ENCODE measurements around the gene SCYL3. TPM values are rescaled to one million over a fixed set of nuclear protein-coding genes. Genes with fewer than 3 reads are reported as not detected.

SCYL3 gene, protein sequence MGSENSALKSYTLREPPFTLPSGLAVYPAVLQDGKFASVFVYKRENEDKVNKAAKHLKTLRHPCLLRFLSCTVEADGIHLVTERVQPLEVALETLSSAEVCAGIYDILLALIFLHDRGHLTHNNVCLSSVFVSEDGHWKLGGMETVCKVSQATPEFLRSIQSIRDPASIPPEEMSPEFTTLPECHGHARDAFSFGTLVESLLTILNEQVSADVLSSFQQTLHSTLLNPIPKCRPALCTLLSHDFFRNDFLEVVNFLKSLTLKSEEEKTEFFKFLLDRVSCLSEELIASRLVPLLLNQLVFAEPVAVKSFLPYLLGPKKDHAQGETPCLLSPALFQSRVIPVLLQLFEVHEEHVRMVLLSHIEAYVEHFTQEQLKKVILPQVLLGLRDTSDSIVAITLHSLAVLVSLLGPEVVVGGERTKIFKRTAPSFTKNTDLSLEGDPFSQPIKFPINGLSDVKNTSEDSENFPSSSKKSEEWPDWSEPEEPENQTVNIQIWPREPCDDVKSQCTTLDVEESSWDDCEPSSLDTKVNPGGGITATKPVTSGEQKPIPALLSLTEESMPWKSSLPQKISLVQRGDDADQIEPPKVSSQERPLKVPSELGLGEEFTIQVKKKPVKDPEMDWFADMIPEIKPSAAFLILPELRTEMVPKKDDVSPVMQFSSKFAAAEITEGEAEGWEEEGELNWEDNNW
- 10 to 100 TPM in 3 of 4 donors, 1 to 10 TPM in 1; 6.2 to 14.3 (median 12.8) TPM for total RNA-seq

- intact Hi-C loops (cut with DNase I; ENCODE audit: low total_unique reads) = loop anchor here (2.0 to 10.0 kb wide), 5 partner anchors 99 to 1851 kb away; partner anchors contain the start of genes FMO4, METTL18 and VAMP4
Measured at GRCh38 chr1:169893645-169894423, at the start of gene SCYL3. Gene SCYL3, minus strand, starts transcription at chr1:169893896. Its CDS starts 5,056 bp downstream, at chr1:169888840.

DNA sequence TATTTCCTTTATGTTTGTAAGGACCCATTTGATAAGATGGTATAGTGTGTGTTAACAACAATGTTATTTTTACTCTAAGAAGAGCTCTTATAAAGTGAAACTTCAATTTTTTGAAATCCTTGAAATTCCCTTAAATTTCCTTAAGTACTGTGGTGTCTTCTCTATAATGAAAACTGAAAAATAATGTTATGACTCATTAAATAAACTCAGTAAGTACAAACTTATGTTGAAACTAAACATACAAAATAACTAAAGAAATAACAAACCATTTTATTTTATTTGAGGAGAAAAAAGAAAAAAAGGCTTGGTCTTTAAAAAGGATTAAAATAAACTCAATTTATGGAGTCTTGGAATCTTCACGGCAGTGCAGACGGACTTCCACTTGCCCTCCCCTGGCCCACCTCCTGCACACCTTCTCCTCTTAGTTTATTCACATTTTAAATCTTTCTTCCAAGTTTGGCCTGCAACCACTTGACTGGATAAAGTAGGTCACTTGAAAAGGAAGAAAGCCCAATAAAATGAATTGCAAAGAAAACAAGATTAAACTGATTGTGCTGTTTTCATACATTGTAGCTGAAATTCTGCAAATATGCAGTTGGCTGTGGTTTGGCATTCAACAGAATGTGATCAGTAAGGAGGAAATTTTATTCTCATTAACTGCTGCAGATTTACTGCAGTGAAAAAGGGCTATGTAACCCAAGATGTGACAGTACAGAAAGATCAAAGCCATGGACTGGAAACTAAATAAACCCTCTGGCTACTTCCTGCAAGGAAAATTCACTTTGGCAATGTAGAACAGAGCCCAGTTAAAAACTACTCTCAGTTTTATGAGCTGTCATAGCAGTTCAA is 48.5 kb upstream of the SCYL3 start:
- DNase-seq (no peak), ATAC-seq (no peak)
- Histone ChIP-seq H3K4me3 (no peak overlapping the region), H3K4me1 (no peaks in the 10 kb centered on the region), H3K9me3 (no peaks in the 10 kb centered on the region), H3K27me3 (no peaks in the 10 kb centered on the region), H3K36me3 (no peaks in the 10 kb centered on the region), H3K27ac (no peak overlapping the region)
- in situ Hi-C loops (cut with MboI; ENCODE audit: low sequenced_read_pairs in 4 of 4) = loop anchor here in 2 of 4 donors (25.0 kb wide), 2 partner anchors 720 to 995 kb away; partner anchors contain the start of genes MROH9 (in 1 of the 2) and PRRX1 (in 1 of the 2)
- intact Hi-C loops (cut with DNase I; ENCODE audit: low total_unique reads) = no loop called here
- TF ChIP-seq, protein P1, sequence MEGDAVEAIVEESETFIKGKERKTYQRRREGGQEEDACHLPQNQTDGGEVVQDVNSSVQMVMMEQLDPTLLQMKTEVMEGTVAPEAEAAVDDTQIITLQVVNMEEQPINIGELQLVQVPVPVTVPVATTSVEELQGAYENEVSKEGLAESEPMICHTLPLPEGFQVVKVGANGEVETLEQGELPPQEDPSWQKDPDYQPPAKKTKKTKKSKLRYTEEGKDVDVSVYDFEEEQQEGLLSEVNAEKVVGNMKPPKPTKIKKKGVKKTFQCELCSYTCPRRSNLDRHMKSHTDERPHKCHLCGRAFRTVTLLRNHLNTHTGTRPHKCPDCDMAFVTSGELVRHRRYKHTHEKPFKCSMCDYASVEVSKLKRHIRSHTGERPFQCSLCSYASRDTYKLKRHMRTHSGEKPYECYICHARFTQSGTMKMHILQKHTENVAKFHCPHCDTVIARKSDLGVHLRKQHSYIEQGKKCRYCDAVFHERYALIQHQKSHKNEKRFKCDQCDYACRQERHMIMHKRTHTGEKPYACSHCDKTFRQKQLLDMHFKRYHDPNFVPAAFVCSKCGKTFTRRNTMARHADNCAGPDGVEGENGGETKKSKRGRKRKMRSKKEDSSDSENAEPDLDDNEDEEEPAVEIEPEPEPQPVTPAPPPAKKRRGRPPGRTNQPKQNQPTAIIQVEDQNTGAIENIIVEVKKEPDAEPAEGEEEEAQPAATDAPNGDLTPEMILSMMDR (IDR thresholded peaks at IDR 0.05 in 4 of 5, conservative IDR thresholded peaks at IDR 0.05 in 1 of 5) = no peak
- TF ChIP-seq POLR2A (IDR thresholded peaks at IDR 0.05) = no peak

More at GRCh38 chr1:169893645-169894423, at the start of gene SCYL3:
- Histone ChIP-seq H3K27me3 (peaks cover 0 to 3% (median 0%) of the 10 kb centered on the region in 3 donors), H3K27ac (peak within 1 kb of the TSS; percentile 87 to 98 (median 94)), H3K4me1 (peaks cover 11 to 24% of the 10 kb centered on the region in 2 donors), H3K9me3 (no peaks in the 10 kb centered on the region), H3K36me3 (no peaks in the 10 kb centered on the region), H3K4me3 (peak within 1 kb of the TSS; percentile 74 to 99 (median 96))
- ATAC-seq (peak; percentile 98 to 99), DNase-seq (peak; percentile 94)
- TF ChIP-seq, protein P1 (IDR thresholded peaks at IDR 0.05 in 4 of 5, conservative IDR thresholded peaks at IDR 0.05 in 1 of 5) = no peak
- peak; percentile 48 to 53 for TF ChIP-seq POLR2A (IDR thresholded peaks at IDR 0.05)
- in situ Hi-C loops (cut with MboI; ENCODE audit: low sequenced_read_pairs in 4 of 4) = loop anchor here in 1 of 4 donors (10.0 kb wide), 1 partner anchor 99 kb away; the partner anchor contains the start of gene METTL18

DNA sequence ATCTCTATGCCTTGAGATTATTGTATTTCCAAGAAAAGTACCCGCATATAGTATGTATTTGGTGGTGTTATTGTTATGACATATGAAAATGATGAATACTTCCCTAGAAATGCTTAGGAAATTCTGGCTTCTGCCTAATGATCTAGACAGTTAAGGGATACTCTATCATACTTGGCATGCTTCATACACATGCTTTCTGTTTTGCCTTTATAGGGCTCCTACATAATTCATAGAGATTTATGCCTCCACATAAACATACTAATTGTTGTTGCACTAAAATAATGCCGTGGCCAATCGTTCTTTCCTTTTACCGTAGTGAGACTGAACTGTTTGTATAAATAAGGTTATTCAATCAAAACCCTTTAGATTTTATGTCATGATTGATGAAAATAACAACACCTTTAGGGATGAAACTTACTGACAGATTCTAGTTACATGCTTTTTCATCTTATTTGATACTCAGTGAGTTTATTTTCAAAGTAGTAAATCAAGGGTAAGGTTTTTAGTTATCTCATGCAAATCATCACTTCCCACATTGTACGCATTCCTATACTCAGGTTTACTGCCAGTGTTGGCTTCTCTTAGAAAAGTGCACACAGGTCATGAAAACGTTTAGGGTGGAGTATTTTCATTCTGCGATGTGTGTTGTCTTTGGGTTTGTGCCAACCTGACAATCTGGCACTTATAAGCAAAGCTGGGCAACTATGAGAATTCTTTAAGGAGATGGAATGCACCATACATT is 40.5 kb upstream of the SCYL3 start:
- Histone ChIP-seq H3K27me3 (no peaks in the 10 kb centered on the region), H3K9me3 (no peaks in the 10 kb centered on the region), H3K4me1 (peaks cover 0 to 6% of the 10 kb centered on the region in 2 donors), H3K36me3 (no peaks in the 10 kb centered on the region), H3K4me3 (no peak overlapping the region), H3K27ac (no peak overlapping the region)
- TF ChIP-seq, protein P1 (IDR thresholded peaks at IDR 0.05 in 4 of 5, conservative IDR thresholded peaks at IDR 0.05 in 1 of 5) = no peak
- no peak for TF ChIP-seq POLR2A (IDR thresholded peaks at IDR 0.05)
- in situ Hi-C loops (cut with MboI; ENCODE audit: low sequenced_read_pairs in 4 of 4) = loop anchor here in 2 of 4 donors (25.0 kb wide), 2 partner anchors 728 to 1003 kb away; partner anchors contain the start of genes MROH9 (in 1 of the 2) and PRRX1 (in 1 of the 2)
- ATAC-seq (no peak), DNase-seq (no peak)
- intact Hi-C loops (cut with DNase I; ENCODE audit: low total_unique reads) = no loop called here
